Activated T-cell treated with anti-CD3 and anti-CD28 coated beads, Interleukin-2, amount 50 U/mL, for 72 hours (primary cell): ENCODE measurements around the gene FMN1. TPM values are rescaled to one million over a fixed set of nuclear protein-coding genes. Genes with fewer than 3 reads are reported as not detected.

Experiments used
- ATAC-seq, 2 donors: fragments of 150-1000 bp; cut with Tn5 transposase; replicated peaks in 1 of 2; 2 replicates each; pipeline ENCODE4 v1.10.0; 2021; ENCODE audit warnings: moderate library complexity in 2 of 2, mild to moderate bottlenecking in 1 of 2
- DNase-seq, 2 donors: peaks; one replicate each; pipeline ENCODE4 v3.0.0; 2021 to 2022; ENCODE audit warnings: mixed read lengths in 1 of 2
- H3K27ac Mint-ChIP-seq: one replicate; pipeline ENCODE4 v1.8.0; 2022; ENCODE audit warnings: mild to moderate bottlenecking, moderate library complexity, mixed read lengths
- H3K27me3 Mint-ChIP-seq: one replicate; pipeline ENCODE4 v1.8.0; 2022; ENCODE audit warnings: low read depth, mixed read lengths
- H3K36me3 Mint-ChIP-seq, 2 donors: one replicate each; pipeline ENCODE4 v1.8.0; 2022; ENCODE audit warnings: mixed read lengths in 2 of 2, mild to moderate bottlenecking in 1 of 2; ENCODE audit not compliant: insufficient read depth in 2 of 2
- H3K4me1 Mint-ChIP-seq: one replicate; pipeline ENCODE4 v1.8.0; 2022; ENCODE audit warnings: low read depth, mixed read lengths
- H3K4me3 Mint-ChIP-seq, 2 donors: one replicate each; pipeline ENCODE4 v1.8.0; 2022; ENCODE audit warnings: mild to moderate bottlenecking in 2 of 2, mixed read lengths in 2 of 2, moderate library complexity in 2 of 2
- H3K9me3 Mint-ChIP-seq, 2 donors: one replicate each; pipeline ENCODE4 v1.8.0; 2022; ENCODE audit warnings: mixed read lengths in 2 of 2
- total RNA-seq, 2 donors: library from RNA; stranded (reverse); gene quantifications; one replicate each; pipeline ENCODE4 v1.2.3, GENCODE V29; 2022

The FMN1 gene
- total RNA-seq, 2 donors from 2014 or later = 0.74 to 1.1 TPM

DNA sequence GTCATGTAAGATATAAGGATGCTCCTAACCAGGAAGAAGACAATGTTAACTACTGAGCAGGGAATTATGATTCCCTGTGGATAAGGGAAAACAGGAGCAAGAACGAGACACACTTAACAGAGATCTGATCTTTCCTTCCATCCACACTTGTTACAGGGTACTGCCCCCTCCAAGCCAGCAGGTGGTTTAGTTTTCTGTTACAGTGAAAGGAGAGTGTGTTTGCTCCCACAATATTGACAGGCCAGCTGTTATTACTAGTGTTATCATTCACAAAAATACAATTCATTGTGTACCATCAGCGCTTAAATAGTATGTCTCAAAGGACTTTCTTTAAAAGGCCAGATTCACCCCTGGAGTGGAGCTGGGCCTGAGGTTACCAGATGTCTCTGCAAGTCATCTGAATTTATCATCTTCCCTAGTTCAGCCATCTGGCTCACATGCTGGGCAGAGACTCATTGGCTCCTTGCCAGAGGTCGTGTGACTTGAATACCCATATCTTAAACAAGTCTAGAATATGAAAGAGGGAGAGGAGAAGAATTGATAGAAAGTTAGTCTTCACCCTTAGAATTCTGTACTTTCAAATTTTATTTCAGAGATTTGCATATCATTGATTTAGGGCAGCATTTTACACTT, 16.8 kb upstream of the FMN1 start:
- Mint-ChIP-seq H3K27me3 (no peaks in the 10 kb centered on the region), H3K4me3 (no peak overlapping the region), H3K36me3 (peaks cover 0 to 2% of the 10 kb centered on the region in 2 donors), H3K4me1 (peaks cover 15% of the 10 kb centered on the region), H3K27ac (no peak overlapping the region), H3K9me3 (peaks cover 3 to 5% of the 10 kb centered on the region in 2 donors)
- ATAC-seq (no peak), DNase-seq (no peak)

DNA sequence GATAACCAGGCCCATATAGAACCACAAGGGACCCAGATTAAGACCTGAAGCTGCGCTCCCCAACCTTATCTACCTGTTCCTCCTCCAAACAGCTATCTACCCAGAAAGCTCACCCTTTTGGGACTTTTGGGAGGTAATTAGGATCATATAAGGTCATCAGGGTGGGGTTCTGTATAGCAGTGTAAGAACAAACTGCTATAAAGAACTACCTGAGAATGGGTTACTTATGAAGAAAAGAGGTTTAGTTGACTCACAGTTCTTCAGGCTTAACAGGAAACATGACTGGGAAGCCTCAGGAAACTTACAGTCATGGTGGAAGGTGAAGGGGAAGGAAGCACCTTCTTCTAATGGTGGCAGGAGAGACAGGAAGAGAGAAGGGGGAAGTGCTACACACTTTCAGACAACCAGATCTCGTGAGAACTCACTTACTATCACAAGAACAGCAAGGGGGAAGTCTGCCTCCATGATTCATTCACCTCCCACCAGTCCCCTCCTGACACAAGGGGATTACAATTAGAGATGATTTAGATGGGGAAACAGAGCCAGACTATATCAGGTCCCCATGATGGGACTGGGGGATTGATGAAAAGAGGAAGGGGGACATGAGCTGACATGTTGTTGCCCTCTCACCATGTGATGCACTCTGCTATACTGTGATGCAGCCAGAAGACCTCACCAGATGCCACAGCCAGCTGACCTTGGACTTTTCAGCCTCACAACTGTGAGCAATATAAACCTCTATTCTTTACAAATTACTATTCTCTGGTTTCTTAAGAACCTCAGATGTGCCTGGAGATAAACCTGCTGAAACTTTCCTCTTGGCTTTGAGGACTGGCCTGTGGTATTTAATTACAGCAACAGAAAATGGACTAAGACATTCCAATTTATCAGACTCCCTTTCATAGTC, 15.3 kb upstream of the FMN1 start:
- Mint-ChIP-seq H3K4me3 (no peak overlapping the region), H3K4me1 (peaks cover 15% of the 10 kb centered on the region)
- peak; percentile 77 for ATAC-seq

DNA sequence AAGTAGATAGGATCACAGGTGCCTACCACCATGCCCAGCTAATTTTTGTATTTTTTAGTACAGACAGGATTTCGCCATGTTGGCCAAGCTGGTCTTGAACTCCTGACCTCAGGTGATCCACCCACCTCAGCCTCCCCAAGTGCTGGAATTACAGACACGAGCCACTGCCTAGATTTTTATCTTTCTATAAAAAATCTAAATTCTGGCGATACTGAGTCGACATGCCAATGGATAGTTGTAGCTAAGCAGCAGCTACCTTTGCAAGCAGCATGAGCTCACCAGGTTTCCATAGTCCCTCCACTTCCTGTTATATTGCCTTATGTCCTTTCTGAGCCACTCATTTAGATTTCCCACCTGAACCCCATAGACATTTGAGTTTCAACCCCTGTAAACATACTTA, 13.1 kb upstream of the FMN1 start:
- H3K36me3 Mint-ChIP-seq = peaks cover 0 to 2% of the 10 kb centered on the region in 2 donors
- H3K9me3 Mint-ChIP-seq = peaks cover 3 to 5% of the 10 kb centered on the region in 2 donors
- no peak overlapping the region for H3K27ac Mint-ChIP-seq
- H3K27me3 Mint-ChIP-seq = peaks cover 8% of the 10 kb centered on the region
- ATAC-seq (no peak), DNase-seq (no peak)
- peaks cover 23% of the 10 kb centered on the region for H3K4me1 Mint-ChIP-seq
- H3K4me3 Mint-ChIP-seq = no peak overlapping the region

More for the DNA sequence above, 15.3 kb upstream of the FMN1 start:
- Mint-ChIP-seq H3K27ac (no peak overlapping the region), H3K27me3 (no peaks in the 10 kb centered on the region), H3K36me3 (peaks cover 0 to 2% of the 10 kb centered on the region in 2 donors), H3K9me3 (peaks cover 3 to 5% of the 10 kb centered on the region in 2 donors)
- no peak for DNase-seq

DNA sequence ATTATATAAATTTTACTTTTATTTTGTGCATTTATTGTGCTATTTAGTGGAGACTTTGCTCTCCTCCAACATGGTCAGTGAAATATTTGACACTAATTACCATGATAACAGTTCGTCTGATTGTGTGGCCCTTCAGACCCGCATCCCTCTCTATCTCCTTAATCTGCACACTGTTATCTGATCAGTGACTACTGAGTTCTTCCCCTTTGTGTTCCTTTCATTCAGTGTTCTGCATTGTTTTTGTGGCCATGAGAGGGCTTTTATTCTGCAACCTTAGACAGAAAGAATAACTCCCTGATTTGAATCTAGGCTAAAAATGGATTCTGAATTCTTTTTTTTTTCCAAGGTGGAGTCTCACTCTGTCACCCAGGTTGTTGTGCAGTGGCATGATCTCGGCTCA, 11.9 kb upstream of the FMN1 start:
- Mint-ChIP-seq H3K27ac (no peak overlapping the region), H3K4me1 (peaks cover 32% of the 10 kb centered on the region), H3K4me3 (no peak overlapping the region), H3K27me3 (peaks cover 8% of the 10 kb centered on the region), H3K36me3 (peaks cover 0 to 2% of the 10 kb centered on the region in 2 donors), H3K9me3 (peaks cover 3 to 5% of the 10 kb centered on the region in 2 donors)
- ATAC-seq (no peak), DNase-seq (no peak)

DNA sequence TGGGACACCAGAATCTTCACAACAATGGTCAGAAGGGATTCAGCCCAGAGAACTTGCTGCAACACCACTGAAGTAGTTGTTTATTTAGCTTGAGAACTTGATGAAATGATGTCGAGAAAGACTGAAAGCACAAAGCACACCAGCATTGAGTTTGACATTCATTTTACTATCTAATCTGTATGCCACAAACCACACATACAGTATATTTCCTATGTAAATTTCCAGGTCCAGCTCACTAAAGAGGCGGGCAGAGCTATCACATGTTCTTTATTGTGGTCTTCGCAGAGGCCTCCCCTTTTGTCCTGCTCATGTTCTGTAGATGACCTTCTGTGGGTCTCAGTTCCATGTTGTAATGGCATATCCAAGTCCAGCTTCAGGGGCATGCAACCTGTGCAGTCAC, 10.4 kb upstream of the FMN1 start:
- H3K27me3 Mint-ChIP-seq = peaks cover 13% of the 10 kb centered on the region
- no peak for DNase-seq

DNA sequence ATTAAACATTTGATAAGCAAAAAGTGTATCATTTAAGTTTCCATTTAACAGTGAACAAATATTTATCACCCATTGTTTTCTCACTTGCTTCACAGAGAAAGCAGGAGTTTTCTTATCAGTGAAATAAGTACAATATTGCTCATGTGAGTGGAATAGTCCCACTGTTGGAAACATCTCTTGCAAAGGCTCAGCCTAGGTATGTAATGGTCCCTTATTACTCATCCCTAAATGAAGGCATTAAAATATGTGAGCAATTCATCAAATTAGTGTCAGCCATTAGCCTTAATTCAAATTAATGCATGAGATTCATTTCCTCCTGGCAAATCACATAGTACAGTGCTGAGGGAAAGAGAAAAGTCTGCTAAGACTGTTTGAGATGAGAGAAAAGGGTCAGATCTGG, 9.6 kb upstream of the FMN1 start:
- Mint-ChIP-seq H3K27me3 (peaks cover 21% of the 10 kb centered on the region), H3K9me3 (no peaks in the 10 kb centered on the region), H3K27ac (no peak overlapping the region), H3K36me3 (no peaks in the 10 kb centered on the region), H3K4me3 (no peak overlapping the region), H3K4me1 (peaks cover 34% of the 10 kb centered on the region)
- DNase-seq = no peak
- ATAC-seq = no peak

More for the DNA sequence above, 10.4 kb upstream of the FMN1 start:
- peaks cover 3 to 5% of the 10 kb centered on the region in 2 donors for H3K9me3 Mint-ChIP-seq
- H3K4me1 Mint-ChIP-seq = peaks cover 40% of the 10 kb centered on the region
- H3K4me3 Mint-ChIP-seq = no peak overlapping the region
- no peak overlapping the region for H3K27ac Mint-ChIP-seq
- H3K36me3 Mint-ChIP-seq = peaks cover 0 to 2% of the 10 kb centered on the region in 2 donors
- no peak for ATAC-seq

DNA sequence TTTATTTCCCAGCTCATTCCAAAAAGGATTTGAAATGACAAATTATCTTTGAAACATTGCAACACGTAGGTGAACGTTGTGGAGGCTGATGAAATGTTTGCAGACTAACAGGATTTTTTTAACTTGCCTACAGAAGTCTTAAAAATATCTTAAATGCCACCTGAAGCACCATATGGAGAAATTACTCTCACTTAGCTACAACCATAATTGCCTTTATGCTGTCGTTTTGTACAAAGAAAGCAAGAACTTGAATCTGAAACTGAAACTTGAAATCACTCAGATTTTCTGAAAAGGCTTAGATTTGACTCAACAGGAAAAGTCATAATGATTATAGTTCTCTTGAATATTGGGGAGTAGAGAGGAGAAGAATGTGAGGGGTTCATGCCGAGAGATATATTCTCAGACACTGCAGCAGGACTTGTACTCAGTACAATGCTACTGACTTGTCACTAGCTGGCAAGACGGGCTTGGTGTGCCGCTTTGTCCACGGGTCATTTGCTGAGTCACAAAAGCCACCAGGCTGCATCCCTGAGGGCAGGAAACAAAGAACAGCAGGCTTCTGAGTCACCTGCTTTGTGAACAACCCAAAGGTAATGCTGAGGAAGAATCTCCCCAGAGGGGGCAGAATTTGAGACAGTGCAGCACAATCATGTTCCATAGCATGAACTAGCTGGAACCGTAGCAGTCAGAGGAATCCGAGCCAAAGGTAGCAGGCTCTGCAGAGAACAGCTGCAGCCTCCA, 7.1 kb upstream of the FMN1 start:
- Mint-ChIP-seq H3K9me3 (no peaks in the 10 kb centered on the region), H3K4me1 (peaks cover 34% of the 10 kb centered on the region), H3K36me3 (no peaks in the 10 kb centered on the region), H3K27me3 (peaks cover 27% of the 10 kb centered on the region), H3K27ac (peak overlapping the region; percentile 60), H3K4me3 (peak overlapping the region; percentile 55 to 80)
- DNase-seq (peak; percentile 69 to 72), ATAC-seq (peak; percentile 94 to 95)

DNA sequence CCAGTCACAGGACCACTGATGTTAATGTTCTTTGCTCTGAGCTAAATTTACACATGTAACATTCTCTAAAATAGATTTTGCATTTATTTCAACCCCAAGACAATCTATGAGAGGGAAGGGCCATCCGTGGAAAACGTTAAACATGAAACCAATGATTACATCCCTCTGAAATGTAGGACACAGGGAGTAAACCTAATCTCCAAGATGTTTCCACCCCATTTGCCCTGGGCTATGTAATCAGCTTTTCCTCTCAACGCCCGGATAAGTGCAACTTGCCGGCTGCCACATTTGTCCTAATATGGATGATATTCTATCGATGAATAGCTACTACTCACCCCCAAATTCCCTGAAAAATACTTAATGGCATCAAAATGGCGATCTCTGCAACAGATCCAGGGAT, 6.4 kb upstream of the FMN1 start:
- Mint-ChIP-seq H3K4me1 (peaks cover 34% of the 10 kb centered on the region), H3K27me3 (peaks cover 27% of the 10 kb centered on the region), H3K9me3 (no peaks in the 10 kb centered on the region), H3K4me3 (peak overlapping the region in 1 of 2 donors; percentile 80), H3K27ac (peak overlapping the region; percentile 60), H3K36me3 (no peaks in the 10 kb centered on the region)
- ATAC-seq = no peak
- DNase-seq = no peak

DNA sequence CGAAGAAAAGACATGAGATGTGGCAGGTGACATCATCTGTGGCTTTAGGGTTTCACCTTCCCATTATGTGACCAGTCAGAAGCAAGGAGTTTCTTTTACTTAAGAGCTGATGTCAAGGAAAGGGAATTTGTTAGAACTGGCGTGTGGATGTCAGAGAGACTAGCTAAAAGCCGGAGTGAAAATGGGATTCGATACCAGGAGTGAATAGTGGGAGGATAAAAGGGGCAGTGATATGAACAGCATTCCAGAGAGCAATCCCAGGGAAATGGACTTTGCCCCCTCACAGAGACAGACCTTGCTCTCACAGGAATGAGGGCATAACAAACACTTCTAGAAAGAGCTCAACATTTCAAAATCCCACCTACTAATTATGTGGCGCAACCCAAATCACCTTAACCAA, 5.9 kb upstream of the FMN1 start:
- ATAC-seq (no peak), DNase-seq (no peak)
- Mint-ChIP-seq H3K4me3 (peak overlapping the region in 1 of 2 donors; percentile 9), H3K9me3 (no peaks in the 10 kb centered on the region), H3K4me1 (peaks cover 36% of the 10 kb centered on the region), H3K27ac (no peak overlapping the region), H3K36me3 (no peaks in the 10 kb centered on the region), H3K27me3 (peaks cover 27% of the 10 kb centered on the region)

DNA sequence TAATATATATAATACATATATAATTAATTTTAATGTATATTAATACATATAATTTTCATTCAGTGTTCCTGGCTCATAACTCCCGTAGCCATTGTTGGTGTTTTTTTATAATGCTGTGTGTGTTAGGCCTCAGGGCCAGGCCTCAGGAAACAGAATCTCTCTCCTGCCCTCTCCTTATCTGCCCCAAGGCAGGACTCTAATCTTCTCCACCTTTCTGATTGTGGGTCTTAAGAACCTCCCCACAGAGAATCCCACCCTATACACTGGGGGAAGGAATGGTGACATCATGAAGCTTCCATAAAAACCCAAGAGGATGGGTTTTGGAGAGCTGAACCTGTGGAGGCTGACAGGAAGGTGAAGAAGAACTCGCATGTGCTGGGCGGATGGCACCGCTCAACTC, 4.0 kb upstream of the FMN1 start:
- Mint-ChIP-seq H3K4me1 (peaks cover 34% of the 10 kb centered on the region), H3K4me3 (no peak overlapping the region), H3K9me3 (no peaks in the 10 kb centered on the region), H3K36me3 (no peaks in the 10 kb centered on the region), H3K27ac (no peak overlapping the region), H3K27me3 (peaks cover 22% of the 10 kb centered on the region)
- DNase-seq (no peak), ATAC-seq (no peak)

DNA sequence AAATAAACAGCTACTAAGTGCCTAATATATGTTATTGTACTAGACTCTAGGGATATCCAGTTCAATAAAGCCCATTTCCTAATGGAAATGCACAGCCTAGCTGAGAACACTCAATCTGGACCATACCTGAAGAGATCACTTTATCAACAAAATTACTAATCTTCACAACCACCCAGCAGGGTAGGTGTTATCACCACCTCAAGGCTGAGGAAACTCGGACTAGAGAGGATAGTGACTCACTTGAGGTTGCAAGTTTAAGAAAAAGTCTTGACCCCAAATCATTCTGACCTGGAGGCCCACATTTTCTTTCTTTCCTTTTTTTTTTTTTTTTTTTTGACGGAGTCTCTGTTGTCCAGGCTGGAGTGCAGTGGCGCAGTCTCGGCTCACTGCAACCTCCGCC, 3.1 kb upstream of the FMN1 start:
- no peak overlapping the region for H3K4me3 Mint-ChIP-seq
- no peak overlapping the region for H3K27ac Mint-ChIP-seq
- no peaks in the 10 kb centered on the region for H3K36me3 Mint-ChIP-seq
- peaks cover 34% of the 10 kb centered on the region for H3K4me1 Mint-ChIP-seq
- no peak for DNase-seq
- H3K9me3 Mint-ChIP-seq = no peaks in the 10 kb centered on the region
- H3K27me3 Mint-ChIP-seq = peaks cover 31% of the 10 kb centered on the region
- ATAC-seq = no peak

DNA sequence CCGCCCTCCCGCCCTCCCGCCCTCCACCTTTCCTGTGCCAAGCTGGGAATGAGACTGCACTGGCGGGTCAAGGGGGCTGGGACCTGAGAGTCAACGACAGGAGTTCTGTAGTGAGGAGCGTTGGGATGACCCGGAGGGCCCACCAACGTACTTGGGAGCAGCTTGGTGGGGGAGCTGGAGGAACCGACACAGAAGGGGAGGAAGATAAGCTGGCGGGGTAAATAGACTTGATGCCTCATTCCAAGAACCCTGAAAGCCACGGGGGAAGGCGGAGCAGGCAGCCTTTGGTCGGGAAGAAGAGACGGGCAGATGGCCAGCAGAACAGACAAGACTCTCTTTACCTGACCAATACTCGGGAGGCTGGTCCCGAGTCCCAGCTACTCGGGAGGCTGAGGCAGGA, 277 bp downstream of the FMN1 start:
- Mint-ChIP-seq H3K36me3 (no peaks in the 10 kb centered on the region), H3K4me3 (peak overlapping the region; percentile 72 to 78), H3K9me3 (no peaks in the 10 kb centered on the region), H3K27me3 (peaks cover 46% of the 10 kb centered on the region), H3K27ac (no peak overlapping the region), H3K4me1 (peaks cover 28% of the 10 kb centered on the region)
- DNase-seq (no peak), ATAC-seq (no peak)

DNA sequence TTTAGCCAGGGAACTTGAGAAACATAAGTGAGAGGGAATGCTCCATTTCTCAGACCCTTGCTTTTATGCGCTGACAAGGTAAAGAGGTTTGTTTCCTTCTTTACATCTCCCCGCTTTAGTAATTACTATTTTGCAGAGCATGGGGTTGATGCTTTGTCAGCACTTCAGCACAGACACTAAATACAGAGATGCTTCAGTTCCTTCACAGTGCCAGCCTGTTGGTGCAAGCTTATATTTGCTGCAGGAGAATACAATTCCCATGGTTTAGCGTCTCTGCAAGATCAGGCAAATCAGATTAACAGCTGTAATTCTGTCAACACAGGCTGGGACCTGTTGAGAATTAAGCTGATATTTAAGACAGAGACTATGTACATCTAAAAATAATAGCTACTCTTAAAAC, 2.9 kb downstream of the FMN1 start:
- Mint-ChIP-seq H3K4me3 (no peak overlapping the region), H3K27ac (no peak overlapping the region), H3K27me3 (peaks cover 54% of the 10 kb centered on the region), H3K4me1 (peaks cover 30% of the 10 kb centered on the region), H3K9me3 (no peaks in the 10 kb centered on the region), H3K36me3 (no peaks in the 10 kb centered on the region)
- DNase-seq (no peak), ATAC-seq (no peak)
